ENCODE results near the gene SH3GL3.

DNA sequence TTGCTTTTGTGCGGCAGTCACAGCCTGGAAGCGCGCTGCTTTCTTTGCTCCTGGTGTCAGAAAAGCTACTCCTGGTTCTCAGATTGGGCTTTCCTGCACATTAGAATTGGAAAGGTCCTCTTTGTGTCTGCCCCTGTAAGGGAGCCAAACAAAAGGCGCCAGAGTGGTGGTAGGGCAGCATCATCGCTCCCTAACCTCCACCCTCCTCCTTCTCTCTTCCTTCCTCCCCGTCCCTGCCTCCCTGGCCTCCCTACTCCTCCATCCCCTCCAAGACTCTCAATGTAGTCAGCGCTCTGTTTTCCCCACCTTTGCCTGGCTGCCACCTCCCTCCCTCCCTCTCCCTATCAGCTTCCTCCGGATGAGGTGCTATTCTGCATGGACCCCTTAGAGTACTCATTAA lies 65.3 kb downstream of the SH3GL3 start:
- no peak for TF ChIP-seq POLR2A (IDR thresholded peaks at IDR 0.05)
- TF ChIP-seq, protein P1, sequence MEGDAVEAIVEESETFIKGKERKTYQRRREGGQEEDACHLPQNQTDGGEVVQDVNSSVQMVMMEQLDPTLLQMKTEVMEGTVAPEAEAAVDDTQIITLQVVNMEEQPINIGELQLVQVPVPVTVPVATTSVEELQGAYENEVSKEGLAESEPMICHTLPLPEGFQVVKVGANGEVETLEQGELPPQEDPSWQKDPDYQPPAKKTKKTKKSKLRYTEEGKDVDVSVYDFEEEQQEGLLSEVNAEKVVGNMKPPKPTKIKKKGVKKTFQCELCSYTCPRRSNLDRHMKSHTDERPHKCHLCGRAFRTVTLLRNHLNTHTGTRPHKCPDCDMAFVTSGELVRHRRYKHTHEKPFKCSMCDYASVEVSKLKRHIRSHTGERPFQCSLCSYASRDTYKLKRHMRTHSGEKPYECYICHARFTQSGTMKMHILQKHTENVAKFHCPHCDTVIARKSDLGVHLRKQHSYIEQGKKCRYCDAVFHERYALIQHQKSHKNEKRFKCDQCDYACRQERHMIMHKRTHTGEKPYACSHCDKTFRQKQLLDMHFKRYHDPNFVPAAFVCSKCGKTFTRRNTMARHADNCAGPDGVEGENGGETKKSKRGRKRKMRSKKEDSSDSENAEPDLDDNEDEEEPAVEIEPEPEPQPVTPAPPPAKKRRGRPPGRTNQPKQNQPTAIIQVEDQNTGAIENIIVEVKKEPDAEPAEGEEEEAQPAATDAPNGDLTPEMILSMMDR (IDR thresholded peaks at IDR 0.05): no peak

Data from Peyer's patch (tissue), 4 donors.